Measurements from ENCODE around the gene CRMP1.

The CRMP1 gene

DNA sequence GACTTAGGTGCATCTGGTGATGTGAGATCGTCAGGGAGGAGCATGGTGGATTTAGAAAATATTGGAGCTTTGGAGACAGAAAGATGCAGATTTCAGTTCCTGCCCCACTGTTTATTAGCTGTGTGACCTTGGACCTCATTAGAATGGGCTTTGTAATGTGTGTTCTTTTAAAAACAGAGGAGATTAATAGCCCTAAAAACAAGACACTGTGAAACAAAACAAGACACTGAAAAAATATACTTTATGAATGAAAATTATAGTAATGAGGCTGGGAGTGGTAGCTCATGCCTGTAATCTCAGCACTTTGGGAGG, 102.4 kb downstream of the CRMP1 start:
- no peak for DNase-seq

DNA sequence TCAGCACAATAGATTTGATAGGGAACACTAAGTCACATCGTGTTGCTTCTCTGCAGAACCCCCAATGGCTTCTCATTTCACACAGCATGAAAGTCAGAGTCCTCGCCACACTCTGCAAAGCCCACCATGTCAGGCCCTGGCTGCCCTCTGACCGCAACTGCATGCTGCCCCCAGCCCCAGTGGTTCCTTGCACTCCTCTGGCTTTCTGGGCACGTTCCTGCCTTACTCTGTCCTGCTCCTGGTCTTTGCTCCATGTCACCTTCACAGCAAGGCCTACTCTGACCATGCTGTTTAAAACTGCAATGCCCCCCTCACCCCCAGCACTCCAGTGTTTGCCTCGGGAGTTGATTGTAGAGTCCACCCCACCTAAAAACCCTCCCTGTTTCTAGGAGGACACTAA, 103.7 kb downstream of the CRMP1 start:
- no peak for DNase-seq

DNA sequence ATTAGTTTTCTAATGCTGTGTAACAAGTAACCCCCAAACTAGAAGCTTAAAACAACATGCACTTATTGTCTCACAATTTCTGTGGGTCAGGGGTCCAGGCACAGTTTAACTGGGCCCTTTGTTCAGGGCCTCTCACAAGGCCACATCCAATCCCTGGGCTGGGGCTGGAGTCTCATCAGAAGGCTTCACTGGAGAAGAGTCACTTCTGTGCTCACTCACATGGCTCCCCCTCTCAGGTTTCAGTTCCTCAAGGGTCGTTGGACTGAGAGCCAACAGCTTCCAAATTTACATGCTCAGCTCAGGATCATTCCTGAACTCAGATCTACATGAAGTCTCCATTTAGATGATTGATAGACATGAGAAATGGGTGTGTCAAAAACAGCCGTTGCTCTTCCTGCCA, 104.7 kb downstream of the CRMP1 start:
- no peak for DNase-seq

DNA sequence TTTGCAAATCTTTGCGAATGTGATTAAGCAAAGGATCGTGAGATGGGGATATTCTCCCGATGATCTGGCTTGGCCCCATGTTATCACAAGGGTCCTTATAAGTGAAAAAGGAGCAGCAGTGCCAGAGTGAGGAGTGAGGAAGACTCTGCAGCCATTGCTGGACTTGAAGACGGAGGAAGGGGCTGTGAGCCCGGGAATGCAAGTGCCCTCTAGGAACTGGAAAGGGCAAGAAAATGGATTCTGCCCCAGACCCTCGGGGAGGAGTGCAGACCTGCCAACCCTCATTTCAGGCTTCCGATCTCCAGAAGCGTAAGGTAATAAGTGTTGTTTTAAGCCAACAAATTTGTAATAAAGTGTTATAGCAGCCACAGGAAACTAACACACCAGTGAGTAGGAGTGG, 105.6 kb downstream of the CRMP1 start:
- DNase-seq, result no peak

DNA sequence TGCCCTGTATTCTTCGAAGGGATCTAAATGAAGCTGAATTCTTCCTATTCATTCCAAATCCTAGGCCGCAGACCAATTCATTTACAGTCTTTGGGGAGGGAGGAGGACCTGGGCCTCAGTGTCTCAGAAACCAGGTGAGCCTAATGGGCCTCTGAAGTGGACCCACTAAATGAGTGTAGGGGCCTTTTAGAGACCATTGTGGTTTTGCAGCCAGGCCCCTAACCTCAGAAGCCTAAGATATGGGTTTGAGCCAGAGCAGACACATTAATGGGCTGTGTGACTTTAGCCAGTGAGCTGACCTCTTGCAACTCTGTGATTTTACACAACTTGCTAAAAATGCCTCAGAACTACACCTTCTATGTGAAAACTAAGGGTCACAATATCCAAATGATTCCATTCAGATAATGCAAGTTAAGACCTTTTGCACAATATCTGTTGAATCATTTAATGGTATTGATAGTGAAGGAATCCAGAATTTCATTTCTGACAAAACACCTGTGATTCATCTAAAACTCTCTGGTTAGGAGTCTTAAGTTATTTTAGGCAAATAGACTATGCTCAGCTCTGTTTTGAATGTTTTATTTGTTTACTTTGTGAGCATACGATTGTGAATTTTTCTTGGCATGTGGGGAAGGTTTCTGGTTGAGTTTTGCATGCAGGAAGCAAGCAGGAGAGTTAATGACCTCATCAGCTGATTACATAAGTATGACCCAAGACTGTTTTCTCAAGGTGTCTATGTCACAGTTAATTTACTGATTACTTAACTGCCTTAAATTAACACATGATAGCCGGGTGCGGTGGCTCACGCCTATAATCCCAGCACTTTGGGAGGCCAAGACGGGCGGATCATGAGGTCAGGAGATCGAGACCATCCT, 106.8 kb downstream of the CRMP1 start:
- DNase-seq, result no peak

DNA sequence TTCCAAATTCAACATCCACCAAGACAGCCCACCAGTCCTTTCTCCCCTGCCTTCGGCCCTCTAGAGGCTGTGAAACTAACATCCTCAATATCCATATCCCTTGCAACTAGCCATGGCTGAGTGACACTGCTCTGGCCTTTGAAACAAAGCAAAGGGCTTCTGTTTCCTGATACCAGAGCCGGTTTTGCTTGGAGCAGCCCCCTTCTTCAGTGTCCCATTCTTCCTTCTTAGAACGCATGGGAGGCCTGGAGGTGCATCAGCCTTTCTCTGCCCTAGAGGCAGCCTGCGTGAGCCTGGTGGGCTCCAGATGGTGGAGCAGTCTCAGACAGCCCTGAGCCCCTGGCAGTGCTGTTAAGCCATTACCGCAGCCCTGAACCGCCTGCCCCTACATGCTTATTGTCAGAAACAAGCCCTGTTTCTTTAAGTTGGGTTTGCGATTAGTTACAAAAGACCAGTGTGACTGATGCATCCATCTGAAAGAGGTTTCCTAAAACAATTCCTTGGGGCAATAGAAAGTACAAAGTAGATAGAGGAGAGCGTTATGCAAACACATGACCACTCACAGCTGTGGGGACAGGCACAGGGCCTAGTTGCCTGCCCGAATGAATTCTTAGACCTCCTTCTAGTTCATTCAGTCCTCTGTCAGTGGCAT, 107.8 kb downstream of the CRMP1 start:
- no peak for DNase-seq

DNA sequence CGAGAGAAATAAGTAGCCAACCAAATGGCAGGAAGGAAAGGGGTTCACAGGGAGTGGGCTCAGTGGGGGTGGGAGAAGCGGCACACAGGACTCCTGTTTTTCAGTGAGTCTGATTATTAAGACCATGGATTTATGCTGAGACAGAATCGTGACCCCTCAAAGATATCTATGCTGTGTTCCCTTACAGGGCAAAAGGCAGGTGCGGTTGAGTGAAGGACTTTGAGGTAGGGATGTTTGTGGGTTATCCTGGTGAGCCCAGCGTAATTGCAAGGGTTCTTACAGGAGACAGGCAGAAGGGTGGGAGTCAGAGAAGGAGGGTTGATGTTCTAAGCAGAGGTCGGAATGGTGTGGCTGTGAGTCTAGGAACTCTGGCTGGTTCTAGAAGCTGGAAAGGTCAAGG, 108.9 kb downstream of the CRMP1 start:
- no peak for DNase-seq

DNA sequence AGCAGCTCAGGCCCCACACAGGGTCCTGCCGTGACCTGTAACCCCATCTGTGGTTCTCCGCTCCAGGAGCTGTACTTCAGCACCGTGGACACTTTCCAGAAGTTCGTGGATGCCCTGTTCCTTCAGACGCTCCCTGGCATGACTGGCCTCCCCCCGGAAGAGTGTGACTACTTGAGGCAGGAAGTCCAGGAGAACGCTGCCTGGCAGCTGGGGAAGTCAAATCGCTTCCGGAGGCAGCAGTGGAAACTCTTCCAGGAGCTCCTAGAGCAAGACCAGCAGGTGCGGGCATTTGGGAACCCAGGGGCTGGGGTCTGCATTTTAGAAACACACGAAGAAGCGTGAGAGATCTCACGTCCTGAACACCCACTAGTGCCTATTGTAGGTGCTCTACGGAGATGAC, 109.4 kb downstream of the CRMP1 start:
- DNase-seq, result no peak

DNA sequence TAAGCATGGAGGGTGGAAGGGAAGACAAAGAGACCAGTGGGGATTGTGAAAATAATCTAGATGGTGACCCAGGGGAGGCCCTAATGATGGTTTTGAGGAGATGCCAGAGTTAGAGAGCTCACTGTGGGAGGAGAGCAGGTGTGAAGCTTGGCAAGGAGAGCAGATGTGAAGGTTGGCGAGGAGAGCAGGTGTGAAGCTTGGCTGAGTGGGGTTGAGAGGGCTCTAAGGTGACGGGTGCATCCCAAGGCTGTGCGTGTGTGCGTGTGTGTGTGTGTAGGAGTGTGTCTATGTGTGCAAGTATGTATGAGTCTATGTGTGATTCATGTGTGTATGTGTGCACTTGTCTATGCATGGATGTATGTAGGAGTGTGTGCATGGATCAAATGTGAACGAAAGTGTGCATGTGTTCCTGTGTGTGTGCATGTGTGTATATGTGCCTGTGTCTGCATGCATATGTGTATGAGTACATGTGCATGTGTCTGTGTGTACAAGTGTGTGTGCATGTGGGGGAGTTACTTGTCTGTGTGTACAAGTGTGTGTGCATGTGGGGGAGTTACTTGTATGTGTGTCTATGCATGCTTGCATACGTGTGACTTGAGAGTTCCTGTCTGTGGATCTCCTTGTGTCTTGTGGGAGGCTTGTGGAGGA, 109.9 kb downstream of the CRMP1 start:
- no peak for DNase-seq

DNA sequence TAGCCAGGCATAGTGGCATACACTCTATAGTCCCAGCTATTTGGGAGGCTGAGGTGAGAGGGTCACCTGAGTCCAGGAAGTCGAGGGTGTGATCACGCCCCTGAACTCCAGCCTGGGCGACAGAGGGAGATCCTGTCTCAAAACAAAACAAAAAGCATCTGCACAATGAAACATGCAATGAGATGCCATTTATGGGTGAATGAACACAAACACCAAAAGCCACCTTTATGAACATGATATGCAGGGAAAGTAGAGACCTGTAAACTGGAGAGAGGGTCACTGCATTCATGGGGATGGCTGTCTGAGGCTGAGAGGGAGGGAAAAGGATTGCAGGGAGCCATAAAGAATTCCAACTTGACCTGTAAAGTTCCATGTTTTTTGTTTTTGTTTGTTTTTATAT, 111.2 kb downstream of the CRMP1 start:
- DNase-seq, result no peak

DNA sequence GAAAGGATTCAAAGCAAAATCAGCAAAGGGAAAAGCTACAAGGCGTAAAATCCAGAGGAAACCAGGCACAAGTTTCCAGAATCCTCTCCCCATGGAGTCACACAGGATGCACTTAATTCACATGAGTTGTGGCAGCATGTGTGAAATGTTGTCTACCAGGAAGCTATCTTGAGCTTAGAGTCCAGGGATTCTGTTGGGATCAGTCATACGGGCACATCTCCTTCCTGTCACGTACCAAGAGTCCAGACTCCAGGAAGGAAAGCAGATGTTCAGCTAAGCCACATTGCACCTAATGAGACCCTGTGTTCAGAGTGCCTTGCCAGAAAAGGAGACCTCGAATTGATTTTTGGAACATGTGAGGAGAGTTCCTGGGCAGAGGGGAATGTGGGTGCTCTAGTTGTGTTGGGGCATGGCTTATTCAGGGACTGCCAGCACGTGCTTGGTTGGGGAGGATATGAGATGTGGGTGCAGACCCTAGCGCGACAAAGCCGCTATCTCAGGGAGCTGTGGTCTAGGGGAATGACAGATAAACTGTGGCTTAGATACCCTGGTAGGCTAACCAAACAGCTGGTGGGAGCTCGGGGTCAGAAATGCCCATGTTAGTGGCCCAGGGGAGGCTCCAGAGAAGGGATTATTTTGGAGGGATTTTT, 111.9 kb downstream of the CRMP1 start:
- DNase-seq, result no peak

DNA sequence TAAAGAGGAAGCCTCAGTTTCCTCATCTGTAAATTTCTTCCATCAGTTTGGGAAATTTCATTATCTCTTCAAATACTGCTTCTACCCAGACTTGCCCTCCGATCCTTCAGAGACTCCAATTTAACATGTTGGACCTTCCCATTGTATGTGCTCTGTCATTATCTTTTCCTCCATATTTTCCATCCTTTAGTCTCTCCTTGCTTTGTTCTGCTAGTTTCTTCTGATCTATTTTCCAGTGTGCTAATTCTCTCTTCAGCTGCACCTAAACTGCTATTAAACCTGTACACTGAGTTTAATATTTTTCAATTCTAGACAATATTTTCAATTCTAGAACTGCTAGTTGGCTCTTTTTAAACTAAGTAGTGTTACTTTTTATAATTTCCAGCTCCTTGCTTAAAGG, 116.4 kb downstream of the CRMP1 start:
- DNase-seq, result no peak

DNA sequence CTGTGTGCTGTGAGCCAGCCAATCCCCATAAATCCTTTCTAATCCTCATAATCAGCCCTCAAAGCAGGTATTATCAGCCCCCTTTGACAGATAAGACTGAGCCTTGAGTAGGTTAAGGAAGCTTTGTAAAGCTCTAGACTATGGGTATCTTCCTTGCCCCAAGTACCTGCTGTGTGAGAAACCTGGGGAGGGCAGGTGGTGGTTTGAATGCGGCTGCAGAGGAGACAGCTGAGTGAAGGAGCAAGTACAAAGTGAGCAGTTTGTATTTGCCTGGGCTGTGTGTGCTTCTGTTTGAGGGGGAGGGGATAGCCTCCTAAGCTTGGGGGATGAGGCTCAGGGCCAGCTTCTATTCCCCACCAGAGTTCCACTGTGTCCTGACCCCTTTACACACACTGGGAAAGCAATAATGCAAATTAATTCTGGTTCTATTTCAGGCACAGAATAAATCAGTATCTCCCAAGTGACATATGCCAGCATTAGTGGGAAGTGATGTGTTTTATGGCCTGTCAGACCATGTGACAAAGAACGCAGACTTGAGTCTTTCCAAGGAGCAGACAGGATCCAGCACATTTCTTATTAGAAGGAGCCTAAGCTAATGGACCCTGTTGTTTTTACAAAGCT, 118.4 kb downstream of the CRMP1 start:
- no peak for DNase-seq

DNA sequence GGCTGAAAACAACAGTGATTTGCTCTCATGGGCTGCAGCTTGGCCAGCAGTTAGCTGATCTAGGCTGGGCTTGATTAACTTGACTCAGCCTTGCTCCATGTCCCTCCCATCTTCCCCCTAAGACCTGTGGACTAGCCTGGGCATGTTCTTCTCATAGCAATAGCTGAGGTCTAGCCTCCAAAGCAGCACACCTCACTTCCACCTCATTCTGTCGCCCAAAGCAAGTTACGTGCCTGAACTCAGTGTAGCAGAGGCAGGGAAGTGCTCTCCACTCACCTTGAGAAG, 119.7 kb downstream of the CRMP1 start:
- no peak for DNase-seq

DNA sequence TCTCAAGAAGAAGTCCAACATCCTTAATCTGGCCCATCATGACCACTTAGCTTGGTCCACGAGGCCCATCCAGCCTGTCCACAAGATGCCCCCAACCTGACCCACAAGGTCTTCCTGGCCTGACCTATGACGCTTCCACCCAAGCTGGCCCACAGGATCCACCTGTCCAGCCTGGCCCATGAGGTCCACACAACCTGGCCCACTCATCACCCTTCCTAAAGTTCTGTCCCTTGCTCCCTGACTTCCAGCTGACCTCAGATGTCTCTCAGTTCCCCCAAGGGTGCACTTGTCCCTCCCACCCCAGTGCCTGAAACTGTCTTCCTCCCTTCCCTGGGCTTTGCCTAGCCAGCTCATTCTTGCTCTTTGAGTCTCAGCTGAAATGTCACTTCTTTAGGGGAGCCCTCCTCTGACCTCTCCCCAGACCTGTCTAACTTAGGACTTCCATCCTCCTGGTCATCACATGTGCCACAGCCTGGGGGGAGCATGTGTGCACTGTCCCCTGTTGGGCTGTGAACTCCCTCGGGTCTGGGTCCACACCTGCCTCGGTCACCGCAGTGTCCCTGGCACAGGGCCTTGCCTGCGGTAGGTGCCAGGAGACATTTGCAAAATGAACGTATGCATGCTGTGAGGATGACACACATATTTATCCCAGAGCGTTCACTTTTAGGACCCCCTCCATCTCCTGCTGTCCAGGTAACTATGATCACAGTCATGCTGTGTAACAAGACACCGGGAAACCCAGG, 120.2 kb downstream of the CRMP1 start:
- no peak for DNase-seq

All from OCI-M1 (cell line).